Trophoblast cell (in vitro differentiated cells and primary cell): ENCODE data around the gene IL6ST.
"Not testable (repeated sequence)": the region's sequence is repeated elsewhere in the genome, so short reads cannot be mapped to it uniquely, and the experiment has no call there.

ENCODE experiments used
- DNase-seq, 2 donors: peaks; one replicate each; pipeline ENCODE4 v3.0.0-alpha.2; 2016
- H2AFZ ChIP-seq: 2 replicates; pipeline ENCODE4 v1.6.1; 2013; ENCODE audit warnings: low read length, moderate library complexity, mild to moderate bottlenecking; ENCODE audit not compliant: insufficient read depth, poor library complexity
- H2AK5ac ChIP-seq: 2 replicates; pipeline ENCODE4 v1.6.1; 2013; ENCODE audit warnings: mild to moderate bottlenecking, low read length
- H2BK120ac ChIP-seq: 2 replicates; pipeline ENCODE4 v1.6.1; 2013; ENCODE audit warnings: low read length, mild to moderate bottlenecking, moderate library complexity; ENCODE audit not compliant: insufficient read depth, poor library complexity
- H2BK12ac ChIP-seq: 2 replicates; pipeline ENCODE4 v1.6.1; 2013; ENCODE audit warnings: mild to moderate bottlenecking, low read length, moderate library complexity
- H2BK5ac ChIP-seq: 2 replicates; pipeline ENCODE4 v1.6.1; 2013; ENCODE audit warnings: low read length, low read depth, moderate library complexity, mild to moderate bottlenecking; ENCODE audit not compliant: poor library complexity
- H3K14ac ChIP-seq: 2 replicates; pipeline ENCODE4 v1.6.1; 2013; ENCODE audit warnings: mild to moderate bottlenecking, low read length
- H3K18ac ChIP-seq: 2 replicates; pipeline ENCODE4 v1.6.1; 2013; ENCODE audit warnings: mild to moderate bottlenecking, low read length
- H3K23ac ChIP-seq: 2 replicates; pipeline ENCODE4 v1.6.1; 2013; ENCODE audit warnings: low read length
- H3K27ac ChIP-seq: 2 replicates; pipeline ENCODE4 v1.5.1; 2013; ENCODE audit warnings: low read depth, mild to moderate bottlenecking, inconsistent platforms, low read length, moderate library complexity
- H3K27me3 ChIP-seq: 2 replicates; pipeline ENCODE4 v1.6.1; 2013; ENCODE audit warnings: inconsistent platforms, mild to moderate bottlenecking, low read length, moderate library complexity; ENCODE audit not compliant: insufficient read depth
- H3K36me3 ChIP-seq, 2 experiments: 1 replicate in 1 of 2; 2 replicates in 1 of 2; pipeline ENCODE4 v1.6.1; 2013; ENCODE audit warnings: low read length in 2 of 2, mild to moderate bottlenecking in 2 of 2, moderate library complexity in 1 of 2; ENCODE audit not compliant: insufficient read depth in 2 of 2, control insufficient read depth in 1 of 2
- H3K4ac ChIP-seq: 2 replicates; pipeline ENCODE4 v1.6.1; 2013; ENCODE audit warnings: low read depth, mild to moderate bottlenecking, low read length, moderate library complexity
- H3K4me1 ChIP-seq, 2 experiments: 1 replicate in 1 of 2; 2 replicates in 1 of 2; pipeline ENCODE4 v1.6.1; 2013; ENCODE audit warnings: low read length in 2 of 2, mild to moderate bottlenecking in 2 of 2, moderate library complexity in 1 of 2; ENCODE audit not compliant: insufficient read depth in 2 of 2, control insufficient read depth in 1 of 2
- H3K4me2 ChIP-seq: 2 replicates; pipeline ENCODE4 v1.6.1; 2013; ENCODE audit warnings: inconsistent platforms, mild to moderate bottlenecking, low read length, moderate library complexity
- H3K4me3 ChIP-seq: 2 replicates; pipeline ENCODE4 v1.5.1; 2013; ENCODE audit warnings: mild to moderate bottlenecking, low read depth, low read length, inconsistent platforms
- H3K79me1 ChIP-seq: one replicate; pipeline ENCODE4 v1.6.1; 2013; ENCODE audit warnings: low read length
- H3K79me2 ChIP-seq: 2 replicates; pipeline ENCODE4 v1.6.1; 2013; ENCODE audit warnings: low read length, mild to moderate bottlenecking; ENCODE audit not compliant: control insufficient read depth, insufficient read depth, poor library complexity
- H3K9ac ChIP-seq: 2 replicates; pipeline ENCODE4 v1.6.1; 2013; ENCODE audit warnings: mild to moderate bottlenecking, low read length
- H3K9me3 ChIP-seq: 2 replicates; pipeline ENCODE4 v1.6.1; 2013; ENCODE audit warnings: low read depth, mild to moderate bottlenecking, control low read depth, inconsistent platforms, low read length; ENCODE audit not compliant: insufficient read depth
- H4K12ac ChIP-seq: 2 replicates; pipeline ENCODE4 v1.6.1; 2013; ENCODE audit warnings: low read depth, mild to moderate bottlenecking, low read length, moderate library complexity
- H4K8ac ChIP-seq: 2 replicates; pipeline ENCODE4 v1.6.1; 2013; ENCODE audit warnings: low read depth, mild to moderate bottlenecking, low read length, moderate library complexity
- H4K91ac ChIP-seq: one replicate; pipeline ENCODE4 v1.6.1; 2013; ENCODE audit warnings: low read depth, mild to moderate bottlenecking, low read length, moderate library complexity
- WGBS: extraction: QIAGEN DNeasy Blood & Tissue Kit; methylation state at CpG from one replicate; pipeline ENCODE4 v1.1.7; 2013; ENCODE audit warnings: missing lambda C conversion rate; ENCODE audit not compliant: insufficient read length, insufficient coverage; ENCODE audit errors: extremely low coverage; 5-methylcytosine and 5-hydroxymethylcytosine counted together

Gene IL6ST

DNA sequence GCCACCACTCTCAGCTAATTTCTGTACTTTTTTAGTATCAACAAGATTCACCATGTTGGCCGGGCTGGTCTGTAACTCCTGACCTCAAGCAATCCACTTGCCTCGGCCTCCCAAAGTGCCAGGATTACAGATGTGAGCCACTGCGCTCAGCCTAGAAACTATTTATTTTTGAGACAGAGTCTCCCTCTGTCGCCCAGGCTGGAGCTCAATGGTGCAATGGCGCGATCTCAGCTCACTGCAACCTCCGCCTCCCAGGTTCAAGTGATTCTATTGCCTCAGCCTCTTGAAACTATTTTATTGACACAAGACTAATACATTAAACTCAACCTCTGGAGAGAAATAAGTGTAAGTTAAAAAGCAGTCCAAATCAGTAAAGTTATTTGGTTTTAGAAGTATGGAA lies 34.0 kb downstream of the IL6ST start:
- no CpG with 5 or more reads among the region's 7 CpGs for WGBS
- Histone ChIP-seq H2BK5ac (no peak overlapping the region), H3K4me1 (no peaks in the 10 kb centered on the region), H3K9ac (no peak overlapping the region), H3K4me3 (no peak overlapping the region), H2AFZ (no peak overlapping the region), H4K12ac (no peak overlapping the region), H3K79me2 (no peaks in the 10 kb centered on the region), H4K91ac (no peak overlapping the region), H3K23ac (no peak overlapping the region), H2AK5ac (no peak overlapping the region), H3K14ac (no peak overlapping the region), H4K8ac (no peak overlapping the region), H3K18ac (no peak overlapping the region), H2BK12ac (no peak overlapping the region), H3K27ac (no peak overlapping the region), H3K4ac (no peak overlapping the region), H2BK120ac (no peak overlapping the region), H3K4me2 (no peak overlapping the region), H3K36me3 (peaks cover 4 to 9% of the 10 kb centered on the region in 2 experiments), H3K79me1 (no peaks in the 10 kb centered on the region), H3K27me3 (no peaks in the 10 kb centered on the region), H3K9me3 (no peaks in the 10 kb centered on the region)
- DNase-seq: no peak

DNA sequence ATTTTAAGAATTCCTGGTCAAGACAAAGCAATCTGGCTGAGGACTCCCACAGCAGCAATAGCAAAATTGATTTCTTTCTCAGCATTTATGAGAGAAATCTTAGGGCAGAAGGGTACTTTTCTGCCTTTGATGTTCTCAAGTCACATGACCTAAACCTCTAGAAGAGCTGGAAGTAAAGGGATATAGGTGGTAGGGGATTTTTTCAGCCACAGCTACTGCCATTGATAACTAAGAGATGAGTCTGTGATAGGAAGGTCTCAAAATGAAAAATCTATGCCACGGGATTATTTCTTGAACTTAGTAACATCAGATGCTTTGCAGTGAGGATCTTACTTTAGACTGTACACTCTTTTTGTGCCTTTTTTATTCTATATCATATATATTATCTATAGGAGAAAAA lies 35.6 kb downstream of the IL6ST start:
- Histone ChIP-seq H3K36me3 (peaks cover 9 to 12% of the 10 kb centered on the region in 2 experiments), H3K4ac (no peak overlapping the region), H2BK12ac (no peak overlapping the region), H3K27ac (no peak overlapping the region), H4K91ac (no peak overlapping the region), H4K12ac (no peak overlapping the region), H3K27me3 (no peaks in the 10 kb centered on the region), H3K9me3 (peaks cover 2% of the 10 kb centered on the region), H3K14ac (no peak overlapping the region), H3K79me1 (no peaks in the 10 kb centered on the region), H2BK5ac (no peak overlapping the region), H3K9ac (no peak overlapping the region), H3K4me2 (no peak overlapping the region), H3K18ac (no peak overlapping the region), H3K4me3 (no peak overlapping the region), H3K79me2 (no peaks in the 10 kb centered on the region), H3K4me1 (no peaks in the 10 kb centered on the region), H2BK120ac (no peak overlapping the region), H3K23ac (no peak overlapping the region), H2AK5ac (no peak overlapping the region), H4K8ac (no peak overlapping the region), H2AFZ (no peak overlapping the region)
- no CpG with 5 or more reads among the region's 1 CpG for WGBS
- DNase-seq: no peak

- not testable (repeated sequence) for H3K27me3 ChIP-seq, H4K91ac ChIP-seq, H4K12ac ChIP-seq, H2AK5ac ChIP-seq, H2BK5ac ChIP-seq, H3K9ac ChIP-seq, H3K27ac ChIP-seq, H3K4me2 ChIP-seq, H2BK120ac ChIP-seq, H3K14ac ChIP-seq, H3K4me3 ChIP-seq, H3K4ac ChIP-seq, H3K18ac ChIP-seq, DNase-seq, H3K79me1 ChIP-seq, H2AFZ ChIP-seq, H3K4me1 ChIP-seq, H3K9me3 ChIP-seq, H3K23ac ChIP-seq, H3K79me2 ChIP-seq, H4K8ac ChIP-seq, H2BK12ac ChIP-seq, H3K36me3 ChIP-seq
- no CpG with 5 or more reads among the region's 4 CpGs for WGBS
Measured at GRCh38 chr5:55941154-55941553, 53.6 kb downstream of the IL6ST start.

DNA sequence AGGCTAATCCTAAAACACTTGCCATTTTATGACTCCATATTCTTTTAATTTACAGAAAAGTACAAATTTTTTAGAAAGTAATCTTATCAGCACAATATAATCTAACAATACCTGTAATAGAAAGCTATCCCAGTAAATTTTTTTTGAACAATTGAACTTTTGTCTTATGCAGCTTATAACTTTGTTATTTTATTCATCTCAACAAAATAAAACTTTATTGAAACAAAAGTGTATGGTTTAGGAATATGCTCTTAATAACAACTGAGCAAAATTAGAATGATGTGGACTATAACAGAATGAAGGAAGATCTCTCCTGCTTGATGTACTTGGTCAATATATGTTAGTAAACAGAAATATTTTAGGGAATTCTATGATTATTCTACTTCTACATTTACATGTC lies 57.2 kb downstream of the IL6ST start:
- H3K14ac ChIP-seq, H3K23ac ChIP-seq, H3K79me1 ChIP-seq, H2BK12ac ChIP-seq, H3K9me3 ChIP-seq, H3K18ac ChIP-seq, H3K27ac ChIP-seq, H3K36me3 ChIP-seq, H4K12ac ChIP-seq, H3K27me3 ChIP-seq, H2BK5ac ChIP-seq, DNase-seq, H3K4me1 ChIP-seq, H2AK5ac ChIP-seq, H2BK120ac ChIP-seq, H2AFZ ChIP-seq, H4K8ac ChIP-seq, H3K79me2 ChIP-seq, H3K4ac ChIP-seq, H3K4me2 ChIP-seq, H3K4me3 ChIP-seq, H4K91ac ChIP-seq, H3K9ac ChIP-seq: not testable (repeated sequence)
